ENCODE measurements around the gene CRYBG3.
"Not testable (repeated sequence)": the region's sequence is repeated elsewhere in the genome, so short reads cannot be mapped to it uniquely, and the experiment has no call there.

CRYBG3 gene

GRCh38 chr3:97821774-97822358 is at the start of gene CRYBG3:
TSS of gene CRYBG3 (plus strand) at chr3:97822011. CDS start at chr3:97822207, 196 bp downstream.
- DNase-seq (ENCODE audit: low spot score), result peak; percentile 86

- DNase-seq (ENCODE audit: low spot score), result no peak
Measured at GRCh38 chr3:97772926-97773325, 48.9 kb upstream of the CRYBG3 start.

GRCh38 chr3:97778152-97778551 is 43.7 kb upstream of the CRYBG3 start:
- no peak for DNase-seq (ENCODE audit: low spot score)

GRCh38 chr3:97793420-97794019 is 28.3 kb upstream of the CRYBG3 start:
- peak; percentile 68 for DNase-seq (ENCODE audit: low spot score)

GRCh38 chr3:97795951-97796350 is 25.9 kb upstream of the CRYBG3 start:
- DNase-seq (ENCODE audit: low spot score), result no peak

GRCh38 chr3:97804471-97804870 is 17.3 kb upstream of the CRYBG3 start:
- no peak for DNase-seq (ENCODE audit: low spot score)

GRCh38 chr3:97810779-97811390 is 10.9 kb upstream of the CRYBG3 start:
- peak; percentile 71 for DNase-seq (ENCODE audit: low spot score)

- DNase-seq (ENCODE audit: low spot score), result peak; percentile 57
Measured at GRCh38 chr3:97815149-97815917, 6.5 kb upstream of the CRYBG3 start.

- DNase-seq (ENCODE audit: low spot score), result no peak
Measured at GRCh38 chr3:97816811-97817210, 5.0 kb upstream of the CRYBG3 start.

- no peak for DNase-seq (ENCODE audit: low spot score)
Measured at GRCh38 chr3:97817965-97818364, 3.8 kb upstream of the CRYBG3 start.

GRCh38 chr3:97820780-97821179 is 1.0 kb upstream of the CRYBG3 start:
- no peak for DNase-seq (ENCODE audit: low spot score)

GRCh38 chr3:97821287-97821773 is 481 bp upstream of the CRYBG3 start:
- no peak for DNase-seq (ENCODE audit: low spot score)

GRCh38 chr3:97822359-97822775 is 556 bp downstream of the CRYBG3 start:
- DNase-seq (ENCODE audit: low spot score), result peak; percentile 55

GRCh38 chr3:97823046-97824004 is 1.5 kb downstream of the CRYBG3 start:
- DNase-seq (ENCODE audit: low spot score), result peak; percentile 38

- no peak for DNase-seq (ENCODE audit: low spot score)
Measured at GRCh38 chr3:97825101-97825500, 3.3 kb downstream of the CRYBG3 start.

- DNase-seq (ENCODE audit: low spot score), result no peak
Measured at GRCh38 chr3:97827741-97828471, 6.1 kb downstream of the CRYBG3 start.

GRCh38 chr3:97829198-97829597 is 7.4 kb downstream of the CRYBG3 start:
- no peak for DNase-seq (ENCODE audit: low spot score)

- DNase-seq (ENCODE audit: low spot score), result no peak
Measured at GRCh38 chr3:97830638-97831037, 8.8 kb downstream of the CRYBG3 start.

GRCh38 chr3:97831140-97831539 is 9.3 kb downstream of the CRYBG3 start:
- no peak for DNase-seq (ENCODE audit: low spot score)

GRCh38 chr3:97833184-97833583 is 11.4 kb downstream of the CRYBG3 start:
- DNase-seq (ENCODE audit: low spot score), result not testable (repeated sequence)

- DNase-seq (ENCODE audit: low spot score), result peak; percentile 35
Measured at GRCh38 chr3:97835761-97836160, 13.9 kb downstream of the CRYBG3 start.

All from RKO (cell line).